NOMO-1 treated with DMSO at 0.1 percent for 48 hours (cell line): Measurements from ENCODE around the gene PAQR5.
A peak's percentile ranks its signal among the peaks of the same experiment; 100 is the strongest.
"Not testable (repeated sequence)": the region's sequence is repeated elsewhere in the genome, so short reads cannot be mapped to it uniquely, and the experiment has no call there.

Source experiments
- DNase-seq: peaks from one replicate; lab custom pipeline; 2025; ENCODE audit not compliant: unreplicated experiment; lab: John Stamatoyannopoulos, UW

Gene PAQR5

GRCh38 chr15:69415381-69415780 is 116.7 kb downstream of the PAQR5 start:
- DNase-seq, result no peak

- no peak for DNase-seq
Measured at GRCh38 chr15:69417581-69417980, 118.9 kb downstream of the PAQR5 start.

GRCh38 chr15:69421498-69421897 is 122.8 kb downstream of the PAQR5 start:
- no peak for DNase-seq

GRCh38 chr15:69422336-69422895 is 123.7 kb downstream of the PAQR5 start:
- no peak for DNase-seq

- no peak for DNase-seq
Measured at GRCh38 chr15:69424001-69424400, 125.3 kb downstream of the PAQR5 start.

GRCh38 chr15:69424748-69425413 is 126.2 kb downstream of the PAQR5 start:
- DNase-seq, result no peak

GRCh38 chr15:69433831-69434230 is 135.1 kb downstream of the PAQR5 start:
- no peak for DNase-seq

GRCh38 chr15:69434238-69434637 is 135.5 kb downstream of the PAQR5 start:
- no peak for DNase-seq

GRCh38 chr15:69434679-69435078 is 136.0 kb downstream of the PAQR5 start:
- no peak for DNase-seq

GRCh38 chr15:69435985-69436384 is 137.3 kb downstream of the PAQR5 start:
- peak; percentile 83 for DNase-seq

- DNase-seq, result peak; percentile 60
Measured at GRCh38 chr15:69436951-69437350, 138.2 kb downstream of the PAQR5 start.

- no peak for DNase-seq
Measured at GRCh38 chr15:69439623-69440022, 140.9 kb downstream of the PAQR5 start.

- DNase-seq, result no peak
Measured at GRCh38 chr15:69443032-69443611, 144.4 kb downstream of the PAQR5 start.

- DNase-seq, result no peak
Measured at GRCh38 chr15:69444686-69445085, 146.0 kb downstream of the PAQR5 start.

- no peak for DNase-seq
Measured at GRCh38 chr15:69446953-69447352, 148.2 kb downstream of the PAQR5 start.

- not testable (repeated sequence) for DNase-seq
Measured at GRCh38 chr15:69450221-69450620, 151.5 kb downstream of the PAQR5 start.

- no peak for DNase-seq
Measured at GRCh38 chr15:69450968-69451695, 152.4 kb downstream of the PAQR5 start.

- no peak for DNase-seq
Measured at GRCh38 chr15:69451951-69452691, 153.4 kb downstream of the PAQR5 start.

- peak; percentile 94 for DNase-seq
Measured at GRCh38 chr15:69452692-69453521, 154.2 kb downstream of the PAQR5 start, which contains the start of gene RPLP1. RPLP1 (plus strand) TSS chr15:69452818; CDS start chr15:69452949, 131 bp downstream.

- DNase-seq, result no peak
Measured at GRCh38 chr15:69454953-69455352, 156.2 kb downstream of the PAQR5 start.
